ENCODE measurements around the gene ACSL3. TPM values are rescaled to one million over a fixed set of nuclear protein-coding genes. Genes with fewer than 3 reads are reported as not detected.

Gene ACSL3
- total RNA-seq: 10 to 100 TPM; 46.5 to 71.6 (median 52.1) TPM

DNA sequence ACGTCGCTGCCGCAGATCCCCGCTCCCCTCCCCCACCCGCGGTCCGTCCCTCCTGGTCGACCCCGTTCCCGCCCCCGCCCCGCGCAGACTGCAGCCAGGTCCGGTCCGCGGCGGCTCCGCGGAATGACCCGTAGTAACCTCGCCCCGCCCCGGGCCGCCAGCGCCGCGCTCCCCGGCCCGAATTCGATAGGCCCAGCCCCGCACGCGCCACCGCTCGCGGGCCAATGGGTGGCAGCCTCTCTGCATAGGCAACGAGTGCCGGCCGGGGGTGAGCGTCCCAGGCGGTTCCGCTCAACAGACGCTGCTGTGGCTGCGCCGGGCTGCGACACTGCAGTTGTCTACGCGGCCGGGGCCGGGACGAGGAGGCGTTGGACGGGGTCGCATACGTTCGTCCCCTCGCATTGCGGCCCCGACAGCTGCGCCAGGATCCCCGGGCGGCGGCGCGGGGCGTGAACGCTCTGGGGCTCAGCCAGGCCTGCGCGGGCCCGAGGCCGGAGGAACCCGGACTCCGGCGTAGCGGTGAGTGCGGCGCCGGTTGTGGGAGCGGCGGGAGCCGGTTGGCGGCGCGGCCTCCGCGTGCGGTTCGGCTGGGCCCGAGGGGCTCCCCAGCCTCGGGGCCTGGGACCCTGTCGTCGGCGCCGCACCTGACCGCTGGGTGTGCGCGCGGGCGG is at the start of gene ACSL3:
Gene ACSL3 (plus strand): TSS at position 297 of the 671 bp plus-strand sequence. CDS start 47,737 bp downstream, outside the sequence.
- ATAC-seq: peak; percentile 98
- peak within 1 kb of the TSS; percentile 80 to 99 (median 98) for H3K27ac ChIP-seq
- H3K36me3 ChIP-seq: no peaks in the 10 kb centered on the region
- H3K4me3 ChIP-seq: peak within 1 kb of the TSS; percentile 66 to 97
- TF ChIP-seq POLR2A (IDR thresholded peaks at IDR 0.05) (peak; percentile 98 to 99), EP300 (IDR thresholded peaks at IDR 0.05) (no peak), POLR2AphosphoS5 (IDR thresholded peaks at IDR 0.05) (peak; percentile 99)
- TF ChIP-seq, protein P1, sequence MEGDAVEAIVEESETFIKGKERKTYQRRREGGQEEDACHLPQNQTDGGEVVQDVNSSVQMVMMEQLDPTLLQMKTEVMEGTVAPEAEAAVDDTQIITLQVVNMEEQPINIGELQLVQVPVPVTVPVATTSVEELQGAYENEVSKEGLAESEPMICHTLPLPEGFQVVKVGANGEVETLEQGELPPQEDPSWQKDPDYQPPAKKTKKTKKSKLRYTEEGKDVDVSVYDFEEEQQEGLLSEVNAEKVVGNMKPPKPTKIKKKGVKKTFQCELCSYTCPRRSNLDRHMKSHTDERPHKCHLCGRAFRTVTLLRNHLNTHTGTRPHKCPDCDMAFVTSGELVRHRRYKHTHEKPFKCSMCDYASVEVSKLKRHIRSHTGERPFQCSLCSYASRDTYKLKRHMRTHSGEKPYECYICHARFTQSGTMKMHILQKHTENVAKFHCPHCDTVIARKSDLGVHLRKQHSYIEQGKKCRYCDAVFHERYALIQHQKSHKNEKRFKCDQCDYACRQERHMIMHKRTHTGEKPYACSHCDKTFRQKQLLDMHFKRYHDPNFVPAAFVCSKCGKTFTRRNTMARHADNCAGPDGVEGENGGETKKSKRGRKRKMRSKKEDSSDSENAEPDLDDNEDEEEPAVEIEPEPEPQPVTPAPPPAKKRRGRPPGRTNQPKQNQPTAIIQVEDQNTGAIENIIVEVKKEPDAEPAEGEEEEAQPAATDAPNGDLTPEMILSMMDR (IDR thresholded peaks at IDR 0.05): peak in 2 of 4 experiments; percentile 26 to 42
- no peaks in the 10 kb centered on the region for H3K27me3 ChIP-seq
- H3K9me3 ChIP-seq: no peaks in the 10 kb centered on the region
- H3K4me1 ChIP-seq: peaks cover 3 to 55% (median 25%) of the 10 kb centered on the region in 3 donors
- 2% methylated on average over 7 of the region's 99 CpGs; no CpG with 5 or more reads in 1 of the 2 donors for WGBS, 2 donors (ENCODE audit: low coverage in 1 of 2)

DNA sequence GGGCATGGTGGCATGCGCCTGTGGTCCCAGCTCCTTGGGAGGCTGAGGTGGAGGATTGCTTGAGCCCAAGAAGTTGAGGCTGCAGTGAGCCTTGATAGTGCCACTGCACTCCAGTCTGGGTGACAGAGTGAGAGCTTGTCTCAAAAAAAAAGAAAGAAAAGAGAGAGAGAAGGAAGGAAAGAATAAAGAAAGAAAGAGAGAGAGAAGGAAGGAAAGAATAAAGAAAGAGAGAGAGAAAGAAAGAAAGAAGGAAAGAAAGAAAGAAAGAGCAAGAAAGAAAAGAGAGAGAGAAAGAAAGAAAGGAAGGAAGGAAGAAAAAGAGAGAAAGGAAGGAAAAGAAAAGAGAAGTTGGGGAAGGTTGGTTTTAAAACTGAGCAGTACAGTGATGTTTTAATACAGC is 49.0 kb upstream of the ACSL3 start:
- TF ChIP-seq POLR2A (IDR thresholded peaks at IDR 0.05) (no peak), POLR2AphosphoS5 (IDR thresholded peaks at IDR 0.05) (no peak), EP300 (IDR thresholded peaks at IDR 0.05) (no peak)
- TF ChIP-seq, protein P1 (IDR thresholded peaks at IDR 0.05): no peak
- WGBS, 2 donors (ENCODE audit: low coverage in 1 of 2): 92 to 100% methylated on average over 1 of the region's 1 CpG
- ATAC-seq: no peak
- Histone ChIP-seq H3K4me3 (no peak overlapping the region), H3K36me3 (no peaks in the 10 kb centered on the region), H3K27me3 (no peaks in the 10 kb centered on the region), H3K27ac (no peak overlapping the region), H3K4me1 (peaks cover 0 to 4% (median 0%) of the 10 kb centered on the region in 3 donors), H3K9me3 (no peaks in the 10 kb centered on the region)

DNA sequence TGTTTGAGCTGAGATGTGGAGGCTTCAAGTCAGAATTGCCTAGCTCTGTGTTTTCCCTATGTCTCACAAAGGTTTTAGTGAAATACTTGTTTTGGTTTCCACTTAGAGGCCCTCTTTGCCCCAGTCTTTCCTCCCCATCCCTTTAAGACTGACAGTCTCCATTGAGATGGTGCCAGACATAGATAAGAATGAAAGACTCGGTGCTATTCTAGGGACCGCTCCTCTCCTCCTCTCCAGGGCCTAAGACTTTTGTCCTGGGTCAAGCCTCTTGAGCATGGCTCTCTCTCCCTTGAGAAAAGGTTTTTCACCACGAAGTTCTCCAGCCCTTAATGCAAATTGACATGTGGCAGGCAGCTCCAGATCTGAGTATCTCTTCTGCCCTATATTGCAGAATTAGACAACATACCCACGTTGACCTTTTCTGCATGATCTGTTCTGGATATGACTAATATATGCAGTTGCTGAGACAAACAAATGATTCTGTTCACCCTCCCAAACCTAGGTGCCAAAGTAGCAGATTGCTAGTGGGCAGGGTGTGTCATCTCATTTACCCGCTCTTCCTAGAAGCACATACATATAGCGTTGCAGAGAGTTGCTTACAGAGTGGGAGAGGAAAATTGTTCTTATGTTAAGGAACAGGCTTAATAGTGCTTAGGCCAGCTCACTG is 47.5 kb upstream of the ACSL3 start:
- ATAC-seq: no peak
- TF ChIP-seq POLR2AphosphoS5 (IDR thresholded peaks at IDR 0.05): no peak
- TF ChIP-seq, protein P1 (IDR thresholded peaks at IDR 0.05): no peak
- TF ChIP-seq EP300 (IDR thresholded peaks at IDR 0.05): no peak
- TF ChIP-seq POLR2A (IDR thresholded peaks at IDR 0.05): no peak
- Histone ChIP-seq H3K9me3 (no peaks in the 10 kb centered on the region), H3K27ac (no peak overlapping the region), H3K27me3 (no peaks in the 10 kb centered on the region), H3K4me1 (no peaks in the 10 kb centered on the region), H3K4me3 (no peak overlapping the region), H3K36me3 (no peaks in the 10 kb centered on the region)
- 76 to 78% methylated on average over 3 to 5 of the region's 6 CpGs for WGBS, 2 donors (ENCODE audit: low coverage in 1 of 2)

DNA sequence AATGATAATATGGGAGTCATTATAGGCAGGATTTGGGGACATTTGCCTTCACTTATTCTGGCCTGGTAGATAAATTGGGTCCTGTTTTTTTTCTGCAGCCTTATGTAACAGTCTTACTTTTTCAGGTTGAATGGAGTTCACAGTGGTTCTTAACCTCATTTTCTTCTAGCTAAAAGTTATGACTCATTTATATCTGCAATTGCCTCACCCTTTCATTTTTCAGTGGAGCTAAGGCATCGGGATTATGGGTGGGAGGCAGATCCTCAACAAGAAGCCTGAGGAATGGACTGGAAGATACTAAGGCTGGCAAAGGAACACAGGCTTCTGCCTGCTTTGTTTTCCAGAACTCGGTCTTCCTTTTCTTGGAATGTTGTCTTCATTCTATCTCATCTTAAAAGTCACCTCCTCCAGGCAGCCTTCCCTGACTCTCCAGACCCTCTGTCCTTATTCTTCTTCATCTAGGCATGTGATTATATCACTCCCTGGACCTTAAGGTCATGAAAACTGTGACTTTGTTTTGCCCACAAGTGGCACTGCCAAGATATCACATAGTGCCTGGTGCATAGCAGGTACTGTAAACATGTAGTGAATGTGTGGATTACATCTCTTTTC is 41.0 kb upstream of the ACSL3 start:
- Histone ChIP-seq H3K36me3 (no peaks in the 10 kb centered on the region), H3K4me3 (no peak overlapping the region), H3K9me3 (no peaks in the 10 kb centered on the region), H3K27ac (no peak overlapping the region), H3K4me1 (peaks cover 0 to 10% (median 0%) of the 10 kb centered on the region in 3 donors), H3K27me3 (no peaks in the 10 kb centered on the region)
- no peak for TF ChIP-seq POLR2A (IDR thresholded peaks at IDR 0.05)
- TF ChIP-seq EP300 (IDR thresholded peaks at IDR 0.05): no peak
- ATAC-seq: no peak
- WGBS, 2 donors (ENCODE audit: low coverage in 1 of 2): 62 to 68% methylated on average over 2 of the region's 2 CpGs

DNA sequence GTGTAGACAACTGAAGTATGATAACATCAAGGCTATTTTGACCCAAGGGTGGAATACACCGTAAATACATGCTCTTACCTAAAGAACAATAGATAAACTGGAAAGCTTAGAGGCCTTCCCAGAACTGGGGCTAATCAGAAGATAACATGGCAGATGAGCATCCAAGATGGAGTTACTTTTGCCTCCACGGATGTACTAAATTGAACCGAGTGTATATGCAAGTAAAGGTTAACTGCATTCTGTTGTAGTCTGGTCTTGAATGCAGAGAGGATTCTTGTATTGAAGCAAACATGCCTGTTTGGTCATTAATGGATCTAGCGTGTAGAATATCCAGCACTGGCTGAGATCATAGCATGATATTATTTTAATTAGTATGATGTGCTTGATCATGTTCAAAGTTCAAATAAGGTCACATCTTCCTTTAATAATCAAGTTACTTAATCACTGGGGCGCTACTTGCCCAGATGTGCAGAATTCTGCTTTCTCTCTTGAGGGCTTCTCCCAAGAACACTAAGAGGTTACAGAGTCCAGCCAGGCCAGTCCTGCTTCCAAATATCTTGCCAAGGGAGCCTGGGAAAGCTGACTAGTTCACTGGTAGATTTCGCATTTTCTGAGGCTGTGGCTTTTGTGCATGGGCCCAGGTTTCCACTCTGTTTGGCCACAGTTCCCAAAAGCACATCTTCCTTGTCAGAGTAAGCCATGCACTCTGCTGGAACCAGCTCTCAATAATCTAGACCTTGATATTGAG is 37.5 kb upstream of the ACSL3 start:
- no peaks in the 10 kb centered on the region for H3K9me3 ChIP-seq
- no peaks in the 10 kb centered on the region for H3K36me3 ChIP-seq
- ATAC-seq: no peak
- no peaks in the 10 kb centered on the region for H3K27me3 ChIP-seq
- no peak overlapping the region for H3K27ac ChIP-seq
- WGBS, 2 donors (ENCODE audit: low coverage in 1 of 2): 74 to 87% methylated on average over 4 to 6 of the region's 6 CpGs
- peaks cover 0 to 10% (median 0%) of the 10 kb centered on the region in 3 donors for H3K4me1 ChIP-seq
- no peak overlapping the region for H3K4me3 ChIP-seq
- TF ChIP-seq, protein P1 (IDR thresholded peaks at IDR 0.05): no peak
